ENCODE data around the gene CLMN.
A peak's percentile ranks its signal among the peaks of the same experiment; 100 is the strongest.

GRCh38 chr14:95313707-95314106 is 6.0 kb downstream of the CLMN start:
- no peak for TF ChIP-seq LARP7 (IDR thresholded peaks at IDR 0.05)
- TF ChIP-seq POLR2A (IDR thresholded peaks at IDR 0.05; ENCODE audit: low read depth, low read length): no peak
- no peak for TF ChIP-seq MXI1 (IDR thresholded peaks at IDR 0.05; ENCODE audit: low read depth, low read length)
- TF ChIP-seq RAD51 (IDR thresholded peaks at IDR 0.05): peak; percentile 57
- TF ChIP-seq, protein P1, sequence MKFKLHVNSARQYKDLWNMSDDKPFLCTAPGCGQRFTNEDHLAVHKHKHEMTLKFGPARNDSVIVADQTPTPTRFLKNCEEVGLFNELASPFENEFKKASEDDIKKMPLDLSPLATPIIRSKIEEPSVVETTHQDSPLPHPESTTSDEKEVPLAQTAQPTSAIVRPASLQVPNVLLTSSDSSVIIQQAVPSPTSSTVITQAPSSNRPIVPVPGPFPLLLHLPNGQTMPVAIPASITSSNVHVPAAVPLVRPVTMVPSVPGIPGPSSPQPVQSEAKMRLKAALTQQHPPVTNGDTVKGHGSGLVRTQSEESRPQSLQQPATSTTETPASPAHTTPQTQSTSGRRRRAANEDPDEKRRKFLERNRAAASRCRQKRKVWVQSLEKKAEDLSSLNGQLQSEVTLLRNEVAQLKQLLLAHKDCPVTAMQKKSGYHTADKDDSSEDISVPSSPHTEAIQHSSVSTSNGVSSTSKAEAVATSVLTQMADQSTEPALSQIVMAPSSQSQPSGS (IDR thresholded peaks at IDR 0.05; ENCODE audit: low read length): no peak
- no peak for TF ChIP-seq NFYB (IDR thresholded peaks at IDR 0.05; ENCODE audit: insufficient read depth, low read depth, low read length)
- TF ChIP-seq, protein P2, sequence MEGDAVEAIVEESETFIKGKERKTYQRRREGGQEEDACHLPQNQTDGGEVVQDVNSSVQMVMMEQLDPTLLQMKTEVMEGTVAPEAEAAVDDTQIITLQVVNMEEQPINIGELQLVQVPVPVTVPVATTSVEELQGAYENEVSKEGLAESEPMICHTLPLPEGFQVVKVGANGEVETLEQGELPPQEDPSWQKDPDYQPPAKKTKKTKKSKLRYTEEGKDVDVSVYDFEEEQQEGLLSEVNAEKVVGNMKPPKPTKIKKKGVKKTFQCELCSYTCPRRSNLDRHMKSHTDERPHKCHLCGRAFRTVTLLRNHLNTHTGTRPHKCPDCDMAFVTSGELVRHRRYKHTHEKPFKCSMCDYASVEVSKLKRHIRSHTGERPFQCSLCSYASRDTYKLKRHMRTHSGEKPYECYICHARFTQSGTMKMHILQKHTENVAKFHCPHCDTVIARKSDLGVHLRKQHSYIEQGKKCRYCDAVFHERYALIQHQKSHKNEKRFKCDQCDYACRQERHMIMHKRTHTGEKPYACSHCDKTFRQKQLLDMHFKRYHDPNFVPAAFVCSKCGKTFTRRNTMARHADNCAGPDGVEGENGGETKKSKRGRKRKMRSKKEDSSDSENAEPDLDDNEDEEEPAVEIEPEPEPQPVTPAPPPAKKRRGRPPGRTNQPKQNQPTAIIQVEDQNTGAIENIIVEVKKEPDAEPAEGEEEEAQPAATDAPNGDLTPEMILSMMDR (IDR thresholded peaks at IDR 0.05 in 2 of 3, conservative IDR thresholded peaks at IDR 0.05 in 1 of 3; ENCODE audit: control insufficient read depth in 2 of 3, extremely low read depth in 1 of 3, insufficient read depth in 1 of 3, low read depth in 3 of 3, low read length in 3 of 3): no peak
- no peak for TF ChIP-seq SREBF2 (IDR thresholded peaks at IDR 0.05; ENCODE audit: low read length)
- TF ChIP-seq ZNF217 (IDR thresholded peaks at IDR 0.05): no peak
- no peak for TF ChIP-seq PML (IDR thresholded peaks at IDR 0.05; ENCODE audit: low read length)

All from GM12878 (cell line).